Measurements from ENCODE around the gene EXOC4.

EXOC4 gene

GRCh38 chr7:133517766-133518165, 264.9 kb downstream of the EXOC4 start:
- Histone ChIP-seq H3K9ac (ENCODE audit: low read length) (no peak overlapping the region), H3K4me3 (ENCODE audit: low read depth in 1 of 2, low read length in 2 of 2) (no peak overlapping the region), H3K27me3 (ENCODE audit: control insufficient read depth in 1 of 2, insufficient read depth in 2 of 2, low read length in 2 of 2) (no peaks in the 10 kb centered on the region), H3K27ac (ENCODE audit: low read depth, low read length) (no peak overlapping the region), H3K9me3 (ENCODE audit: low read length) (no peaks in the 10 kb centered on the region), H3K36me3 (ENCODE audit: insufficient read depth, low read length) (no peaks in the 10 kb centered on the region), H3K4me1 (ENCODE audit: insufficient read depth, low read length) (no peaks in the 10 kb centered on the region)

- H3K4me3 ChIP-seq (ENCODE audit: low read depth in 1 of 2, low read length in 2 of 2): no peak overlapping the region
- H3K27me3 ChIP-seq (ENCODE audit: control insufficient read depth in 1 of 2, insufficient read depth in 2 of 2, low read length in 2 of 2): no peaks in the 10 kb centered on the region
- H3K9me3 ChIP-seq (ENCODE audit: low read length): no peaks in the 10 kb centered on the region
- no peak overlapping the region for H3K9ac ChIP-seq (ENCODE audit: low read length)
- H3K4me1 ChIP-seq (ENCODE audit: insufficient read depth, low read length): no peaks in the 10 kb centered on the region
- no peak overlapping the region for H3K27ac ChIP-seq (ENCODE audit: low read depth, low read length)
- no peaks in the 10 kb centered on the region for H3K36me3 ChIP-seq (ENCODE audit: insufficient read depth, low read length)
Observed at GRCh38 chr7:133518718-133519117, 265.8 kb downstream of the EXOC4 start.

GRCh38 chr7:133520248-133520647, 267.4 kb downstream of the EXOC4 start:
- Histone ChIP-seq H3K4me1 (ENCODE audit: insufficient read depth, low read length) (no peaks in the 10 kb centered on the region), H3K9me3 (ENCODE audit: low read length) (no peaks in the 10 kb centered on the region), H3K9ac (ENCODE audit: low read length) (no peak overlapping the region), H3K36me3 (ENCODE audit: insufficient read depth, low read length) (no peaks in the 10 kb centered on the region), H3K27me3 (ENCODE audit: control insufficient read depth in 1 of 2, insufficient read depth in 2 of 2, low read length in 2 of 2) (no peaks in the 10 kb centered on the region), H3K4me3 (ENCODE audit: low read depth in 1 of 2, low read length in 2 of 2) (no peak overlapping the region), H3K27ac (ENCODE audit: low read depth, low read length) (no peak overlapping the region)

- no peak overlapping the region for H3K9ac ChIP-seq (ENCODE audit: low read length)
- H3K9me3 ChIP-seq (ENCODE audit: low read length): no peaks in the 10 kb centered on the region
- H3K4me3 ChIP-seq (ENCODE audit: low read depth in 1 of 2, low read length in 2 of 2): no peak overlapping the region
- no peaks in the 10 kb centered on the region for H3K36me3 ChIP-seq (ENCODE audit: insufficient read depth, low read length)
- no peak overlapping the region for H3K27ac ChIP-seq (ENCODE audit: low read depth, low read length)
- H3K4me1 ChIP-seq (ENCODE audit: insufficient read depth, low read length): no peaks in the 10 kb centered on the region
- H3K27me3 ChIP-seq (ENCODE audit: control insufficient read depth in 1 of 2, insufficient read depth in 2 of 2, low read length in 2 of 2): no peaks in the 10 kb centered on the region
Observed at GRCh38 chr7:133522501-133522900, 269.6 kb downstream of the EXOC4 start.

- Histone ChIP-seq H3K27ac (ENCODE audit: low read depth, low read length) (no peak overlapping the region), H3K4me3 (ENCODE audit: low read depth in 1 of 2, low read length in 2 of 2) (no peak overlapping the region), H3K9me3 (ENCODE audit: low read length) (no peaks in the 10 kb centered on the region), H3K4me1 (ENCODE audit: insufficient read depth, low read length) (peaks cover 5% of the 10 kb centered on the region), H3K36me3 (ENCODE audit: insufficient read depth, low read length) (no peaks in the 10 kb centered on the region), H3K27me3 (ENCODE audit: control insufficient read depth in 1 of 2, insufficient read depth in 2 of 2, low read length in 2 of 2) (no peaks in the 10 kb centered on the region), H3K9ac (ENCODE audit: low read length) (no peak overlapping the region)
Observed at GRCh38 chr7:133528796-133529195, 275.9 kb downstream of the EXOC4 start.

GRCh38 chr7:133529861-133530260, 277.0 kb downstream of the EXOC4 start:
- no peaks in the 10 kb centered on the region for H3K27me3 ChIP-seq (ENCODE audit: control insufficient read depth in 1 of 2, insufficient read depth in 2 of 2, low read length in 2 of 2)
- peaks cover 5% of the 10 kb centered on the region for H3K4me1 ChIP-seq (ENCODE audit: insufficient read depth, low read length)
- H3K36me3 ChIP-seq (ENCODE audit: insufficient read depth, low read length): no peaks in the 10 kb centered on the region
- no peaks in the 10 kb centered on the region for H3K9me3 ChIP-seq (ENCODE audit: low read length)
- no peak overlapping the region for H3K4me3 ChIP-seq (ENCODE audit: low read depth in 1 of 2, low read length in 2 of 2)
- H3K9ac ChIP-seq (ENCODE audit: low read length): no peak overlapping the region
- no peak overlapping the region for H3K27ac ChIP-seq (ENCODE audit: low read depth, low read length)

- H3K4me3 ChIP-seq (ENCODE audit: low read depth in 1 of 2, low read length in 2 of 2): no peak overlapping the region
- no peaks in the 10 kb centered on the region for H3K9me3 ChIP-seq (ENCODE audit: low read length)
- no peak overlapping the region for H3K27ac ChIP-seq (ENCODE audit: low read depth, low read length)
- peaks cover 5% of the 10 kb centered on the region for H3K4me1 ChIP-seq (ENCODE audit: insufficient read depth, low read length)
- no peaks in the 10 kb centered on the region for H3K27me3 ChIP-seq (ENCODE audit: control insufficient read depth in 1 of 2, insufficient read depth in 2 of 2, low read length in 2 of 2)
- no peak overlapping the region for H3K9ac ChIP-seq (ENCODE audit: low read length)
- H3K36me3 ChIP-seq (ENCODE audit: insufficient read depth, low read length): no peaks in the 10 kb centered on the region
Observed at GRCh38 chr7:133530682-133531081, 277.8 kb downstream of the EXOC4 start.

GRCh38 chr7:133534816-133535215, 281.9 kb downstream of the EXOC4 start:
- no peak overlapping the region for H3K27ac ChIP-seq (ENCODE audit: low read depth, low read length)
- no peaks in the 10 kb centered on the region for H3K9me3 ChIP-seq (ENCODE audit: low read length)
- peaks cover 5% of the 10 kb centered on the region for H3K4me1 ChIP-seq (ENCODE audit: insufficient read depth, low read length)
- no peaks in the 10 kb centered on the region for H3K36me3 ChIP-seq (ENCODE audit: insufficient read depth, low read length)
- H3K9ac ChIP-seq (ENCODE audit: low read length): no peak overlapping the region
- H3K27me3 ChIP-seq (ENCODE audit: control insufficient read depth in 1 of 2, insufficient read depth in 2 of 2, low read length in 2 of 2): no peaks in the 10 kb centered on the region
- H3K4me3 ChIP-seq (ENCODE audit: low read depth in 1 of 2, low read length in 2 of 2): no peak overlapping the region

- Histone ChIP-seq H3K4me1 (ENCODE audit: insufficient read depth, low read length) (peaks cover 4% of the 10 kb centered on the region), H3K27ac (ENCODE audit: low read depth, low read length) (no peak overlapping the region), H3K4me3 (ENCODE audit: low read depth in 1 of 2, low read length in 2 of 2) (no peak overlapping the region), H3K9ac (ENCODE audit: low read length) (no peak overlapping the region), H3K27me3 (ENCODE audit: control insufficient read depth in 1 of 2, insufficient read depth in 2 of 2, low read length in 2 of 2) (no peaks in the 10 kb centered on the region), H3K36me3 (ENCODE audit: insufficient read depth, low read length) (no peaks in the 10 kb centered on the region), H3K9me3 (ENCODE audit: low read length) (no peaks in the 10 kb centered on the region)
Observed at GRCh38 chr7:133535308-133535707, 282.4 kb downstream of the EXOC4 start.

GRCh38 chr7:133536450-133536849, 283.6 kb downstream of the EXOC4 start:
- no peaks in the 10 kb centered on the region for H3K36me3 ChIP-seq (ENCODE audit: insufficient read depth, low read length)
- no peak overlapping the region for H3K27ac ChIP-seq (ENCODE audit: low read depth, low read length)
- H3K9me3 ChIP-seq (ENCODE audit: low read length): no peaks in the 10 kb centered on the region
- H3K9ac ChIP-seq (ENCODE audit: low read length): no peak overlapping the region
- H3K27me3 ChIP-seq (ENCODE audit: control insufficient read depth in 1 of 2, insufficient read depth in 2 of 2, low read length in 2 of 2): no peaks in the 10 kb centered on the region
- no peaks in the 10 kb centered on the region for H3K4me1 ChIP-seq (ENCODE audit: insufficient read depth, low read length)
- H3K4me3 ChIP-seq (ENCODE audit: low read depth in 1 of 2, low read length in 2 of 2): no peak overlapping the region

- no peaks in the 10 kb centered on the region for H3K9me3 ChIP-seq (ENCODE audit: low read length)
- H3K36me3 ChIP-seq (ENCODE audit: insufficient read depth, low read length): no peaks in the 10 kb centered on the region
- H3K9ac ChIP-seq (ENCODE audit: low read length): no peak overlapping the region
- no peak overlapping the region for H3K4me3 ChIP-seq (ENCODE audit: low read depth in 1 of 2, low read length in 2 of 2)
- no peak overlapping the region for H3K27ac ChIP-seq (ENCODE audit: low read depth, low read length)
- no peaks in the 10 kb centered on the region for H3K27me3 ChIP-seq (ENCODE audit: control insufficient read depth in 1 of 2, insufficient read depth in 2 of 2, low read length in 2 of 2)
- no peaks in the 10 kb centered on the region for H3K4me1 ChIP-seq (ENCODE audit: insufficient read depth, low read length)
Observed at GRCh38 chr7:133539016-133539415, 286.1 kb downstream of the EXOC4 start.

GRCh38 chr7:133540096-133540860, 287.4 kb downstream of the EXOC4 start:
- H3K9ac ChIP-seq (ENCODE audit: low read length): no peak overlapping the region
- H3K36me3 ChIP-seq (ENCODE audit: insufficient read depth, low read length): no peaks in the 10 kb centered on the region
- H3K4me1 ChIP-seq (ENCODE audit: insufficient read depth, low read length): no peaks in the 10 kb centered on the region
- H3K27me3 ChIP-seq (ENCODE audit: control insufficient read depth in 1 of 2, insufficient read depth in 2 of 2, low read length in 2 of 2): no peaks in the 10 kb centered on the region
- H3K9me3 ChIP-seq (ENCODE audit: low read length): no peaks in the 10 kb centered on the region
- no peak overlapping the region for H3K27ac ChIP-seq (ENCODE audit: low read depth, low read length)
- H3K4me3 ChIP-seq (ENCODE audit: low read depth in 1 of 2, low read length in 2 of 2): no peak overlapping the region

Measured in muscle layer of colon (tissue), 2 donors.